ENCODE measurements around the gene ASTN2.

ASTN2 gene

GRCh38 chr9:116789081-116789480, 625.8 kb downstream of the ASTN2 start:
- DNase-seq, result no peak

GRCh38 chr9:116786737-116787136, 628.1 kb downstream of the ASTN2 start:
- DNase-seq, result no peak

- no peak for DNase-seq
Measured at GRCh38 chr9:116777116-116777515, 637.7 kb downstream of the ASTN2 start.

- no peak for DNase-seq
Measured at GRCh38 chr9:116774421-116775180, 640.3 kb downstream of the ASTN2 start.

GRCh38 chr9:116767219-116767618, 647.6 kb downstream of the ASTN2 start:
- no peak for DNase-seq

GRCh38 chr9:116765011-116765410, 649.8 kb downstream of the ASTN2 start:
- no peak for DNase-seq

GRCh38 chr9:116763770-116764169, 651.1 kb downstream of the ASTN2 start:
- no peak for DNase-seq

- DNase-seq, result no peak
Measured at GRCh38 chr9:116760636-116761035, 654.2 kb downstream of the ASTN2 start.

- no peak for DNase-seq
Measured at GRCh38 chr9:116757030-116757429, 657.8 kb downstream of the ASTN2 start.

GRCh38 chr9:116753389-116753788, 661.5 kb downstream of the ASTN2 start:
- DNase-seq, result no peak

GRCh38 chr9:116750510-116750909, 664.3 kb downstream of the ASTN2 start:
- no peak for DNase-seq

- DNase-seq, result no peak
Measured at GRCh38 chr9:116749772-116750171, 665.1 kb downstream of the ASTN2 start.

- DNase-seq, result no peak
Measured at GRCh38 chr9:116749176-116749575, 665.7 kb downstream of the ASTN2 start.

GRCh38 chr9:116741742-116742141, 673.1 kb downstream of the ASTN2 start:
- DNase-seq, result no peak

- DNase-seq, result no peak
Measured at GRCh38 chr9:116741086-116741740, 673.6 kb downstream of the ASTN2 start.

- DNase-seq, result peak; percentile 62 to 64
Measured at GRCh38 chr9:116737152-116737546, 677.7 kb downstream of the ASTN2 start.

GRCh38 chr9:116736399-116737151, 678.3 kb downstream of the ASTN2 start:
- no peak for DNase-seq

- no peak for DNase-seq
Measured at GRCh38 chr9:116733010-116733641, 681.7 kb downstream of the ASTN2 start.

GRCh38 chr9:116726602-116727001, 688.3 kb downstream of the ASTN2 start:
- no peak for DNase-seq

- no peak for DNase-seq
Measured at GRCh38 chr9:116724123-116724522, 690.7 kb downstream of the ASTN2 start.

- no peak for DNase-seq
Measured at GRCh38 chr9:116721944-116722343, 692.9 kb downstream of the ASTN2 start.

GRCh38 chr9:116721411-116721810, 693.4 kb downstream of the ASTN2 start:
- DNase-seq, result no peak

- DNase-seq, result no peak
Measured at GRCh38 chr9:116720111-116720510, 694.7 kb downstream of the ASTN2 start.
